GM19099 (cell line): ENCODE results near the gene PCYOX1L.

Experiments used
- POLR2A ChIP-seq: IDR thresholded peaks from 3 replicates; pipeline ENCODE4 v1.6.1; 2011; ENCODE audit warnings: low read depth; ENCODE audit not compliant: insufficient read length; ENCODE audit errors: extremely low read depth

PCYOX1L gene

DNA sequence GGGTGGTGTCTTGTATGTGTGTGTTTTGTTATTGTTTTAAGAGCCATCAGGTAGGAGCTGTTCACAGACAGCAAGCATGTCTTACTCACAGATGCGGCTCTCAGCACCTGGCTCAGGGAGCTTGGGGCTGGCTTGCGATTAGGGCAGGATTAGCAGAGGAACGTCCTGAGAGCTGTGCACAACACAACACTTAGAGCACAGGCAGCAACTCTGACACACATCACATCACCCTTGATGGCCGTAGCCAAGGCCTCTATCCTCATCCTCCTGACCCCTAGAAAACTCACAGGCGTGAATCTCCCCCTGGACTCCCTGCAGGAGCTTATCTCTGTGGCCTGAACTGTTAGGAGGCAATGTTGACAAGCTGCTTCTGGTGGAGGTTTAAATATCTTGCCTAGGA, 28.3 kb downstream of the PCYOX1L start:
- no peak for TF ChIP-seq POLR2A

DNA sequence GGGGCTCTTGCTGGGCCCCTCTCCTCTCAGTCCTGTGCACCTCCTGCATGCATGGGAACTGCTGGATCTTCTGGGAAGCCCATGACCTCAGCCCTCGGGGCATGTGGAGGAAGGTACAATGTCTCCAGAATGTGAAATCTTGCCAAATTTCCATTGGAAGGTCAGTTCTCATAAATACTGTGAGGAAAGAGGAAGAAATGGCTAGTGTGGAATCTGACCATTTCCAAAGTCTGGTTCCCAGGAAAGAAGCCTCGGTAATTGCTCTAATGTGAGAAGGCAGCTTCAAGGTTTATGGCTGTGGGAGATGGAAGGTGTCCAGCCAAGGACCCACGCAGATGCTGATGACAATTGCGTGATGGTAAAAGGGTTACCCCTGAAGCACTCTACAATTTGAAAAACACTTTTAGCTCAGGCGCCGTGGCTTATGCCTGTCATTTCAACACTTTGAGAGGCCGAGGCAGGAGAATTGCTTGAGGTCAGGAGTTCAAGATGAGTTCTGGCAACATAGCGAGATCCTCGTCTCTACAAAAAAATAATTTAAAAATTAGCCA, 29.3 kb downstream of the PCYOX1L start:
- no peak for TF ChIP-seq POLR2A

- TF ChIP-seq POLR2A = no peak
These were observed 30.1 kb downstream of the PCYOX1L start for GRCh38 chr5:149387982-149388381.

DNA sequence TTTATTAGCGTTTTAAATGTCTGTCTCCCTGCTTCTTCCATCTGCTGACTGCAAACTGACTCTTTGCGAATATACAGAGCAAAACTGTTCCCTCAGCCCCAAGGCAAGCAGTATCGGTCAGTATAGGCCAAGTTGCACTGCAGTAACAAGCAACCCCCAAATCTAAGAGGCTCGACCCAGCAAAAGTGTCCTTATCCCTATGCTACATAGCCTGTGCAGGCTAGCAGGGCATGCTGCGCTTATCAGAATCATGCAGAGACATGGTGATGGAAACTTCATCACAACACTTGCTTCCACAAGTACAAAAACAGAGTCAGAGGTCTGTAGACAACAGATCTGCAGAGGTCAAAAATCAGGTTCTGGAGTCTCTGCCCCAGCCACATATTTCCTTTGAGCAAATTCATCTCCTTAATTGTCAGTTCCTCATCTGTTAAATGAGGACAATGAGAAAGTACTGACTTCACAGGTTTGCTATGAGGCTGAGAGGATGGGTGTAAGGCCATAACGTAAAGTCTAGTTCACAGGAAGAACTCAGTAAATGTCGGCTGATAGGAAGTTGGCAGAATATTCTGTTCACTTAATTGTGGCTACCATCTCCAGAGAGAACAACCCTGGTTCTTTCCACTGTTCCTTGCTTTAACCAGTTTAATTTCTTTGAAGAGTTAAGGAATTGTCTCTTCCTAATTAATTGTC, 30.8 kb downstream of the PCYOX1L start:
- no peak for TF ChIP-seq POLR2A

GRCh38 chr5:149389552-149390495, 32.0 kb downstream of the PCYOX1L start:
- no peak for TF ChIP-seq POLR2A

DNA sequence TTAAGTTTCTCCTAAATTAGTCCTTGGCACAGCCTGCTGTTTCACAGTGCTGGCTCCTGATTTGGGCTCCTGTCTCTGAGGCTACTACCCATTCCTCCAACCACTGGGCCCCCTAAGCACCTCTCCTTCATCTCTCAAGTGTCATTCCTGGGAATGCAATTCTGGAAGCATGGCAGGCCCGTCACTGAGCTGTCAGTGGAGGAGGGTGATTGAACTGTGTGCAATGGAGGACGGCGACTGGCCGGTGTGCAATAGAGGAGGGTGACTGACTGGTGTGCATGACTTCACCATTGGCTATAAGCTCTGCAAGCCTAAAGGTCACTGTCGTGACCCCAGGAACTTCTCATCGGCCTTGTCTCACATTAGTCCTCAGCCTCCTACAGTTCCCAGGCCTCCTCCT, 33.7 kb downstream of the PCYOX1L start:
- TF ChIP-seq POLR2A = no peak

DNA sequence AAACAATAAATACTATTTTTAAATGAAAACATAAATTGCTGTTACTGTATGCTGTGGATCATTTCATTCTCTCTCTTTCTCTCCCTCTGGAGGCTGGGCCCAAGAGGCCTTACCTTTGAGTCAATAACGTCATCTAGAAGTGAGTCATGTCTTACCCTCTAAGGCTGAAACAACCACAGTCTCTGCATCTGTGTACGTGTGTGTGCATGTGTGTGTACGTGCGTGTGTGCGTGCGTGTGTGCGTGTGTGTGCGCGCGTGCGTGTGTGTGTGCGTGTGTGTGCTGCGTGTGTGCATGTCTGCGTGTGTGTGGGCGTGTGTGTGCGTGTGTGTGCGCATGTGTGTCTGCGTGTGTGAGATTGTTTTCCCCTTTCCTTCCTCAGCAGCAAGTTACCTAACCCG, 34.9 kb downstream of the PCYOX1L start:
- TF ChIP-seq POLR2A = no peak

DNA sequence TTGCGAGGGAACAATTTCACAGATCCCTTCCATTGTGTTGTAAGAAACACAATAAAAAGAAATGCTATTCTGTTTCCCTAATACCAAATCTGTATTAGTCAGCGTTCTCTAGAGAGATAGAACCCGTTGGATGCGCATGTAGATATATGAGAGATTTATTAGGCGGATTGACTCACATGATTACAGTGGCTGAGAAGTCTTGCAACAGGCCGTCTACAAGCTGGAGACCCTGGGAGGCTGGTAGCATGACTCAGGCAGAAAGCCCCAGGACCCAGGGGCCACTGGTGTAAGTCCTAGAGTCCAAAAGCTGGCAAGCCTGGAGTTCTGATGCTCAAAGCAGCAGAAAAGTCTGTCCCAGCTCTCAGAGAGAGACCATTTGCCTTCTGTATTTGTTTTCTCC, 39.7 kb downstream of the PCYOX1L start:
- no peak for TF ChIP-seq POLR2A

- no peak for TF ChIP-seq POLR2A
These were observed 41.9 kb downstream of the PCYOX1L start for GRCh38 chr5:149399775-149400174.

DNA sequence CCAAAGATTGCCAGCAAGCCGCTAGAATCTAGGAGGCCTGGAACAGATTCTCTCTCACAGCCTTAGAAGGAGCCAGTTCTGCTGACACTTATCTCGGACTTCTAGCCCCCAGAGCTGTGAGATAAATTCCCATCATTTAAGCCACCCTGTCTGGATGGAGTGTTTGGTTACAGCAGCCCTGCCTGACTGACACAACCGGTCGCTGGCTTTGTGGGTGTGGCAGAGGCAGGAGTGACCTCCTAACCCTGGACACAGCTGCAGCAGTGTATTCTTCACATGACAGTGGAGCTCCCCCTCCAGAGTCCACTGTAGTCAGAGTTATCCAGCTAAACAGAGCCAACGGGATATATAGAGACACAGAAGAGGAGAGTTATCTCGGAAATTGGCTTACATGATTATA, 42.5 kb downstream of the PCYOX1L start:
- TF ChIP-seq POLR2A = no peak

DNA sequence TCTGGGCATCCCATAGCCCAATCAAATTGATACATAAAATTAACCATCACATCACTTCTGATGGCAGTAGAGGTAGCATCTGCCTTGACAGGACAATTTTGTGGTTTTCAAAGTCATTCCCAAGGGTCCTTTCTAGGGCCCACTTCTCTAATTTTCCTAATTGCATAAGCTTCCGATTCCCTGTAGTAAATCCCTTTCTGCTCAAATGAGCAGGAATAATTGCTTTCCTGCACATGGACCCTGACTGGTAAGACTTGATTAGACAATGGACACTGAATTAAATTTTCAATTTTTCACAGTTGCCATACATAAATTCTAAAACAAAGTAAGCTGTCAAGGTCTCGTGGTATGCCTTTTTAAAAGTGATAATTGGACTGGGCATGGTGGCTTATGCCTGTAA, 43.2 kb downstream of the PCYOX1L start:
- no peak for TF ChIP-seq POLR2A

GRCh38 chr5:149402291-149402690, 44.4 kb downstream of the PCYOX1L start:
- no peak for TF ChIP-seq POLR2A

DNA sequence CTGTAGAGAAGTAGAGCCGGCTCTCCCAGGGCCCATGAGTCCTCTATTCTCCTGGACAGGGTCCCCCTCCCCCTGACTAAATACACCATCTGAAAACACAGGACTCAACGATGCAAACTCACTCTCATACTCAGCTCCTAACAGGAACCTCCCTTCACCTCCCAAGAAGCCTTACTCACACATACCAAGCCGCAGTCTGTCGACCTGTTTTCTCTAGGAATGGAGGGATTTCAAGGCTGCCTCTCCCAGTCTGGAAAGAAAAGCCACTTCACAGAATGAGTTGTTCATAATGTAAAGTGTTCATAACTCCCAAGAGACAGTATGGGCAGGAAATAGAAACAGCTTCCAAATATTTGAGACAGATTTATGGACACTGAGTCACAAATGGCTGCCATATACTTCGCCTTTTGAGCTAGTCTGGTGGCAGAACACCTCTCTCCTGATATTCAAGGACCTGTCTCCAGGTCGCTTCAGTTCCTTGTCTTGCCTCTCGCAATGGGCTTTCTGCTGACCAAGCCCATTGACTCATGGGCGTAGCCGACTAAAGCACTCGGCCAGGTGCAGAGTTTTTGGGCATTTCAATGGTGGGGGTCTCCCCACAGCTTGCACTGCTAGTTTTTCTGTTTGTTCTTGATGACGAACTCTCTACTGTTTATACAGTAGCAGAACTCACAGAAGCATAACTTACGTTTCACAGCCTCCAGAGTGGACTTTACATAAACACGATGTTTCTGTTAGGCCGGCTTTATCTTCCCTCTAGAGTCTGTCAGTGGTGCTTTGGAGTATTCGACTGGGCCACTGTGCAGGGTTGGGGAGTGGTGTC, 46.3 kb downstream of the PCYOX1L start:
- no peak for TF ChIP-seq POLR2A

- TF ChIP-seq POLR2A = no peak
These were observed 47.1 kb downstream of the PCYOX1L start for GRCh38 chr5:149404746-149405549.
